ENCODE results near the gene TSN.
A peak's percentile ranks its signal among the peaks of the same experiment; 100 is the strongest.

TSN gene

DNA sequence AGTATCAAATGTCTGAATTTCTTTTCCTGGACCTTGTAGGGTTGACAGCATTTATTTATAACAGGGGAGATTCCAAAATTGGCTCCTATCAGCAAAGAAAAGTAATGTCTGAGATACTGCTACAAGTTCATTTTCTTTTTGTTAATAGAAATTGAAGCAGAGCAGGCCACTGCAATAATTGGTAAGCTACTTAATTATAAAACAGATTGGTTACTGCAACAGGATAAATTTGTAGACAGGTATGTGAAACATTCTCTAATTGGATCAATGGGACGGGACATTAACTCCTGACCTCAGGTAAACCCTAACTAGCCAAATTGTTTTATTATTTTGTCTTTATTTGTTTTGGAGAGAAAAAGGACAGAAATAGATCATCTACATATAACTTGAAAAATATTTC, 39.3 kb upstream of the TSN start:
- H3K4me1 ChIP-seq (ENCODE audit: control insufficient read depth, insufficient read depth, low read length), result no peaks in the 10 kb centered on the region
- ChIA-PET POLR2A (interaction anchor here (1.4 kb wide), 1 partner anchor 185 kb away, joined by 3 read pairs; the partner anchor contains the start of gene RNU4ATAC), CTCF (interaction anchor here (0.6 to 4.3 kb wide), 5 partner anchors 185 to 588 kb away, joined by 3 to 17 read pairs (median 6); partner anchors contain the start of gene RNU4ATAC)
- no peak overlapping the region for H3K4me3 ChIP-seq (ENCODE audit: low read depth, low read length)
- TF ChIP-seq ZNF670 (tag by site-specific recombination; IDR thresholded peaks at IDR 0.05; ENCODE audit: low read depth), result no peak
- TF ChIP-seq GFI1B (tag by site-specific recombination; IDR thresholded peaks at IDR 0.05), result no peak
- TF ChIP-seq ZNF624 (tag by site-specific recombination; IDR thresholded peaks at IDR 0.05), result no peak
- no peak for TF ChIP-seq ZFP37 (tag by site-specific recombination; IDR thresholded peaks at IDR 0.05)
- TF ChIP-seq ZNF530 (tag by site-specific recombination; IDR thresholded peaks at IDR 0.05; ENCODE audit: low read depth), result no peak
- no peak for TF ChIP-seq MZF1 (tag by site-specific recombination; IDR thresholded peaks at IDR 0.05; ENCODE audit: borderline replicate concordance)
- no peak for TF ChIP-seq ZNF776 (tag by site-specific recombination; IDR thresholded peaks at IDR 0.05; ENCODE audit: borderline replicate concordance)
- no peak for TF ChIP-seq ZNF777 (tag by site-specific recombination; IDR thresholded peaks at IDR 0.05; ENCODE audit: borderline replicate concordance)
- no peak for TF ChIP-seq ZBTB8A (tag by site-specific recombination; IDR thresholded peaks at IDR 0.05)
- TF ChIP-seq ZNF16 (tag by site-specific recombination; IDR thresholded peaks at IDR 0.05; ENCODE audit: low read depth), result no peak
- TF ChIP-seq GLI4 (tag by site-specific recombination; IDR thresholded peaks at IDR 0.05), result no peak
- H3K36me3 ChIP-seq (ENCODE audit: control insufficient read depth in 2 of 2, insufficient read depth in 1 of 2, low read length in 2 of 2), result no peaks in the 10 kb centered on the region
- no peak overlapping the region for H3K27ac ChIP-seq (ENCODE audit: extremely low read depth, low read depth, low read length)
- no peaks in the 10 kb centered on the region for H3K9me3 ChIP-seq (ENCODE audit: control insufficient read depth, insufficient read depth, low read depth, low read length)

GRCh38 chr2:121717529-121717928, 37.9 kb upstream of the TSN start:
- ChIA-PET POLR2A (no interaction called here), CTCF (interaction anchor here (0.6 to 4.3 kb wide), 5 partner anchors 122 to 632 kb away, joined by 3 to 17 read pairs (median 6); partner anchors contain the start of gene RNU4ATAC)
- Histone ChIP-seq H3K4me1 (ENCODE audit: control insufficient read depth, insufficient read depth, low read length) (no peaks in the 10 kb centered on the region), H3K36me3 (ENCODE audit: control insufficient read depth in 2 of 2, insufficient read depth in 1 of 2, low read length in 2 of 2) (no peaks in the 10 kb centered on the region), H3K27ac (ENCODE audit: extremely low read depth, low read depth, low read length) (no peak overlapping the region), H3K9me3 (ENCODE audit: control insufficient read depth, insufficient read depth, low read depth, low read length) (no peaks in the 10 kb centered on the region), H3K4me3 (ENCODE audit: low read depth, low read length) (no peak overlapping the region)
- no peak for TF ChIP-seq ZNF239 (tag by site-specific recombination; IDR thresholded peaks at IDR 0.05)
- TF ChIP-seq ZNF121 (tag by site-specific recombination; IDR thresholded peaks at IDR 0.05), result peak; percentile 55; the same call in 1 of the 2 replicates
- no peak for TF ChIP-seq ZNF184 (tag by site-specific recombination; IDR thresholded peaks at IDR 0.05)
- no peak for TF ChIP-seq ZNF626 (tag by site-specific recombination; IDR thresholded peaks at IDR 0.05)

GRCh38 chr2:121721926-121722325, 33.5 kb upstream of the TSN start:
- TF ChIP-seq ZNF184 (tag by site-specific recombination; IDR thresholded peaks at IDR 0.05) (no peak), WT1 (tag by site-specific recombination; IDR thresholded peaks at IDR 0.05) (no peak), ZNF341 (tag by site-specific recombination; IDR thresholded peaks at IDR 0.05; ENCODE audit: low read depth) (no peak), TCF7L2 (IDR thresholded peaks at IDR 0.05; ENCODE audit: borderline replicate concordance, low read depth, low read length) (no peak), ZNF707 (tag by site-specific recombination; IDR thresholded peaks at IDR 0.05) (no peak), ZNF121 (tag by site-specific recombination; IDR thresholded peaks at IDR 0.05) (no peak)
- TF ChIP-seq, protein P1, sequence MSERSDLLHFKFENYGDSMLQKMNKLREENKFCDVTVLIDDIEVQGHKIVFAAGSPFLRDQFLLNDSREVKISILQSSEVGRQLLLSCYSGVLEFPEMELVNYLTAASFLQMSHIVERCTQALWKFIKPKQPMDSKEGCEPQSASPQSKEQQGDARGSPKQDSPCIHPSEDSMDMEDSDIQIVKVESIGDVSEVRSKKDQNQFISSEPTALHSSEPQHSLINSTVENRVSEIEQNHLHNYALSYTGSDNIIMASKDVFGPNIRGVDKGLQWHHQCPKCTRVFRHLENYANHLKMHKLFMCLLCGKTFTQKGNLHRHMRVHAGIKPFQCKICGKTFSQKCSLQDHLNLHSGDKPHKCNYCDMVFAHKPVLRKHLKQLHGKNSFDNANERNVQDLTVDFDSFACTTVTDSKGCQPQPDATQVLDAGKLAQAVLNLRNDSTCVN (tag by site-specific recombination; optimal IDR thresholded peaks at IDR 0.05), result no peak
- ChIA-PET CTCF (no interaction called here), POLR2A (no interaction called here)
- no peaks in the 10 kb centered on the region for H3K4me1 ChIP-seq (ENCODE audit: control insufficient read depth, insufficient read depth, low read length)
- no peak overlapping the region for H3K4me3 ChIP-seq (ENCODE audit: low read depth, low read length)
- no peak overlapping the region for H3K27ac ChIP-seq (ENCODE audit: extremely low read depth, low read depth, low read length)
- H3K9me3 ChIP-seq (ENCODE audit: control insufficient read depth, insufficient read depth, low read depth, low read length), result no peaks in the 10 kb centered on the region
- peaks cover 8 to 10% of the 10 kb centered on the region in 2 experiments; a peak in 2 of 3 replicates for H3K36me3 ChIP-seq (ENCODE audit: control insufficient read depth in 2 of 2, insufficient read depth in 1 of 2, low read length in 2 of 2)

Data from HEK293 (cell line).